K562 (cell line): ENCODE results near the gene PRDM1. TPM values are rescaled to one million over a fixed set of nuclear protein-coding genes. Genes with fewer than 3 reads are reported as not detected.

Source experiments
- ATAC-seq: fragments of 200-7000 bp; cut with Tn5 transposase; 3 replicates; pipeline ENCODE4 v1.9.1; 2020; ENCODE audit warnings: moderate library complexity
- BruUV-seq: library from RNA; stranded (reverse); fragments of 400-500 nt; replicated peaks from 2 replicates; lab custom pipeline; 2021; lab: Mats Ljungman, UMichigan
- CTCF ChIA-PET: fragments of 300-600 bp; formaldehyde crosslinking; extraction: SDS; loops from one replicate; lab custom pipeline; 2021; ENCODE audit warnings: low intra/inter-chr PET ratio; lab: Yijun Ruan, JAX
- POLR2A ChIA-PET: fragments of 300-600, 350-650 bp; sonication (Branson Sonifier 250); formaldehyde crosslinking; extraction: SDS; loops from one replicate; lab custom pipeline; 2021; ENCODE audit warnings: antibody characterized with exemption, inconsistent platforms; lab: Yijun Ruan, JAX
- DNase-seq, 4 experiments: peaks; one replicate each; pipeline versions ENCODE4 v3.0.0 to v3.0.0-alpha.2; 2011 to 2018; ENCODE audit warnings: low spot score in 3 of 4, mixed read lengths in 3 of 4; ENCODE audit errors: extremely low read depth in 1 of 4
- FAIRE-seq: peaks from 2 replicates; lab custom pipeline; 2011; peaks lifted over from hg19 to GRCh38; lab: Jason Lieb, UNC
- H2AFZ ChIP-seq: 2 replicates; pipeline ENCODE4 v1.6.0; 2011; ENCODE audit warnings: low read depth, low read length, control low read depth, inconsistent platforms
- H3K27ac ChIP-seq: fragments of 200-600 bp; 3 replicates; pipeline ENCODE4 v1.8.0; 2011; ENCODE audit warnings: low read depth, mild to moderate bottlenecking, control low read depth, inconsistent platforms, low read length, moderate library complexity, mixed read lengths; ENCODE audit errors: extremely low read depth
- H3K27me3 ChIP-seq, 2 experiments: fragments of 300-600 bp in 1 of 2; 2 replicates in 1 of 2; 3 replicates in 1 of 2; pipeline versions ENCODE4 v1.6.0 to v1.8.0; 2011; ENCODE audit warnings: inconsistent platforms in 2 of 2, low read length in 2 of 2, mild to moderate bottlenecking in 1 of 2, mixed read lengths in 1 of 2, moderate library complexity in 1 of 2; ENCODE audit not compliant: control insufficient read depth in 2 of 2, insufficient read depth in 2 of 2
- H3K36me3 ChIP-seq: fragments of 300-600 bp; 3 replicates; pipeline ENCODE4 v1.8.0; 2011; ENCODE audit warnings: mild to moderate bottlenecking, low read length, inconsistent platforms; ENCODE audit not compliant: control insufficient read depth, insufficient read depth
- H3K4me1 ChIP-seq, 2 experiments: fragments of 200-600 bp in 1 of 2; replicated peaks in 1 of 2; 2 replicates in 1 of 2; 3 replicates in 1 of 2; pipeline versions ENCODE4 v1.5.1 to v1.8.0; 2011; ENCODE audit warnings: inconsistent platforms in 2 of 2, low read length in 2 of 2, mild to moderate bottlenecking in 1 of 2, mixed read lengths in 1 of 2, moderate library complexity in 1 of 2; ENCODE audit not compliant: control insufficient read depth in 2 of 2, insufficient read depth in 2 of 2
- H3K4me2 ChIP-seq: 2 replicates; pipeline ENCODE4 v1.6.1; 2011; ENCODE audit warnings: low read length, control low read depth, inconsistent platforms, mixed read lengths; ENCODE audit not compliant: insufficient read depth
- H3K4me3 ChIP-seq: fragments of 200-600 bp; sonication (generic), shearing (Covaris generic); 2 replicates; pipeline ENCODE4 v1.5.1; 2016; ENCODE audit warnings: control low read depth, inconsistent platforms
- H3K79me2 ChIP-seq: fragments of 200-600 bp; 3 replicates; pipeline ENCODE4 v1.8.0; 2011; ENCODE audit warnings: low read length, inconsistent platforms; ENCODE audit not compliant: control insufficient read depth, insufficient read depth
- H3K9ac ChIP-seq, 2 experiments: 2 replicates each; pipeline versions ENCODE4 v1.6.0 to v1.6.1; 2011; ENCODE audit warnings: low read depth in 2 of 2, low read length in 2 of 2, control low read depth in 1 of 2, inconsistent platforms in 1 of 2, mild to moderate bottlenecking in 1 of 2, mixed read lengths in 1 of 2; ENCODE audit not compliant: insufficient read depth in 1 of 2
- H3K9me1 ChIP-seq: one replicate; pipeline ENCODE4 v1.6.0; 2011; ENCODE audit warnings: inconsistent platforms, mild to moderate bottlenecking, low read length, moderate library complexity; ENCODE audit not compliant: control insufficient read depth, insufficient read depth
- H3K9me3 ChIP-seq: replicated peaks from 2 replicates; pipeline ENCODE4 v1.5.1; 2011; ENCODE audit warnings: low read depth, low read length, inconsistent platforms; ENCODE audit not compliant: control insufficient read depth, insufficient read depth
- H4K20me1 ChIP-seq: replicated peaks from 2 replicates; pipeline ENCODE4 v1.6.1; 2011; ENCODE audit warnings: low read length, inconsistent platforms, mixed read lengths; ENCODE audit not compliant: control insufficient read depth, insufficient read depth
- ADNP ChIP-seq: fragments of 200-800 bp; sonication (Bioruptor generic); IDR thresholded peaks from 2 replicates; pipeline ENCODE4 v1.6.1; 2016; ENCODE audit warnings: missing genetic modification characterization, missing compliant biosample characterization
- CAMTA2 ChIP-seq: fragments of 250-450 bp; sonication (Bioruptor Pico); conservative IDR thresholded peaks from 2 replicates; pipeline ENCODE4 v1.5.1; 2022
- ELF2 ChIP-seq: fragments of 250-450 bp; sonication (Bioruptor Pico); IDR thresholded peaks from 2 replicates; pipeline ENCODE4 v1.5.0; 2021; ENCODE audit warnings: mild to moderate bottlenecking
- MYNN ChIP-seq, 2 experiments: sonication (generic); formaldehyde crosslinking in 1 of 2; IDR thresholded peaks; 2 replicates each; pipeline versions ENCODE4 v1.5.0 to v1.6.1; 2016 to 2020; ENCODE audit warnings: antibody characterized with exemption in 1 of 2, missing genetic modification reagents in 1 of 2
- POLR2A ChIP-seq: fragments of 450-650 bp; conservative IDR thresholded peaks from 2 replicates; pipeline ENCODE4 v1.6.1; 2016
- RBM34 ChIP-seq: fragments of 200-400 bp; formaldehyde crosslinking; IDR thresholded peaks from 2 replicates; pipeline ENCODE4 v1.6.1; 2018; ENCODE audit warnings: low read length, borderline replicate concordance; ENCODE audit not compliant: insufficient read depth
- RNF2 ChIP-seq: sonication (generic); IDR thresholded peaks from 2 replicates; pipeline ENCODE4 v1.6.1; 2016
- SP1 ChIP-seq: sonication (generic); formaldehyde crosslinking; IDR thresholded peaks from 2 replicates; pipeline ENCODE4 v1.8.1; 2022; ENCODE audit warnings: mild to moderate bottlenecking, missing genetic modification reagents
- ZNF133 ChIP-seq: fragments of 250-450 bp; sonication (Bioruptor Pico); IDR thresholded peaks from 2 replicates; pipeline ENCODE4 v1.4.0; 2020; ENCODE audit warnings: mild to moderate bottlenecking
- WGBS: fragments of 100-300 bp; shearing (Covaris generic); methylation state at CpG from one replicate; pipeline ENCODE4 v1.1.6; 2016; ENCODE audit warnings: low coverage, mixed read lengths; ENCODE audit not compliant: insufficient coverage; ENCODE audit errors: missing lambda C conversion rate; 5-methylcytosine and 5-hydroxymethylcytosine counted together
- in situ Hi-C: fragments of 300-500 bp; cut with MboI; formaldehyde crosslinking; loops from 4 replicates; pipeline ENCODE4 v1.15.0; 2018; ENCODE audit warnings: inconsistent platforms, mixed read lengths
- intact Hi-C: fragments of 100-400 bp; cut with micrococcal nuclease; formaldehyde crosslinking; loops from 2 replicates; pipeline ENCODE4 v1.14.2; 2022
- polyA plus RNA-seq, 8 experiments: library from polyadenylated mRNA; depleted of rRNA in 4 of 8; stranded (reverse) in 5 of 8; unstranded in 3 of 8; fragments of >200 nt; fragmentation: Nextera tagmentation in 2 of 8; fragmentation: Illumina TruSeq in 1 of 8; extraction: Ambion mirVana in 2 of 8; extraction: Trizol in 1 of 8; gene quantifications; 2 replicates each; pipeline versions ENCODE4 v1.2.1 to v1.2.3, GENCODE V29; 2011 to 2014; ENCODE audit warnings: inconsistent platforms in 1 of 8, missing spikeins in 1 of 8
- total RNA-seq, 7 experiments: library from RNA; depleted of rRNA in 6 of 7; stranded (reverse); fragments of >200 nt in 6 of 7; fragmentation: Illumina TruSeq in 2 of 7; extraction: Trizol in 2 of 7; gene quantifications; 2 replicates each; pipeline versions ENCODE4 v1.2.1 to v1.2.3, GENCODE V29; 2011 to 2021; ENCODE audit warnings: low replicate concordance in 1 of 7
- TF ChIP-seq, protein P1 (sequence below), 2 experiments: fragments of 250-450 bp in 1 of 2; fragments of 450-650 bp in 1 of 2; sonication (Bioruptor Pico) in 1 of 2; IDR thresholded peaks; 2 replicates each; pipeline versions ENCODE4 v1.6.1 to v1.8.0; 2016 to 2021; ENCODE audit warnings: mild to moderate bottlenecking in 2 of 2, moderate library complexity in 2 of 2, missing compliant biosample characterization in 1 of 2, missing genetic modification characterization in 1 of 2
- TF ChIP-seq, protein P2 (sequence below): fragments of 450-650 bp; IDR thresholded peaks from 2 replicates; pipeline ENCODE4 v1.6.1; 2016; ENCODE audit warnings: borderline replicate concordance
- TF ChIP-seq, protein P3 (sequence below): fragments of 250-450 bp; sonication (Bioruptor Pico); IDR thresholded peaks from 2 replicates; pipeline ENCODE4 v1.4.0; 2020
- TF ChIP-seq, protein P4 (sequence below), 2 experiments: fragments of 450-650 bp; conservative IDR thresholded peaks; 2 replicates each; pipeline ENCODE4 v1.6.1; 2017; ENCODE audit warnings: mild to moderate bottlenecking in 2 of 2, moderate library complexity in 2 of 2

Gene PRDM1
- total and polyA plus RNA-seq, 9 of the 15 experiments (the other 6 are each of a cell fraction or from before 2014, with no cell fraction given) = 0.09 to 0.89 (median 0.27) TPM

DNA sequence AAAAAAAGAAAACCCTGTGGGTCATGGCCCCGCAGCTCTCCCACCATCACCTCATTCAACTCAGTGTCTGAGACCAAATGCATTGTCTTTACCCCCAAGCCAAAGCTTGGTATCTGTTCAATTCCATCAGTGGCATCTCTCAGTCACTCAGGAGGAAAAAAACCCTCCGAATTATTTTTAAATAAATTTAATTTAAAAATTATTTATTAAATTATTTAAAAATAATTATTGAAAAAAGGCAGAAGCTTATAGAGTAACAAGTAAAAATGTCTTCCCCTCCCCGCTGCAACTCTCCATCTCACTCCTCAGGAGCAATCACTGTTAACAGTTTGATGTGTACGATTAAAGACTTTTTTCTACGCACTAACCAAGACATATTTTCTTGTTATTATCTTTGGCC is 50.7 kb downstream of the PRDM1 start:
- H3K4me3 ChIP-seq = no peak overlapping the region
- H3K27me3 ChIP-seq = no peaks in the 10 kb centered on the region
- no peak overlapping the region for H2AFZ ChIP-seq
- TF ChIP-seq CAMTA2 (no peak), ADNP (tag) (no peak), ZNF133 (CRISPR knock-in tag) (no peak), RBM34 (no peak), MYNN (IDR thresholded peaks at IDR 0.05) (no peak), MYNN (CRISPR knock-in tag; IDR thresholded peaks at IDR 0.05) (no peak), SP1 (CRISPR knock-in tag) (no peak), RNF2 (no peak), POLR2A (no peak), ELF2 (no peak)
- TF ChIP-seq, protein P1, sequence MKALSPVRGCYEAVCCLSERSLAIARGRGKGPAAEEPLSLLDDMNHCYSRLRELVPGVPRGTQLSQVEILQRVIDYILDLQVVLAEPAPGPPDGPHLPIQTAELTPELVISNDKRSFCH (CRISPR knock-in tag; IDR thresholded peaks at IDR 0.05) = no peak
- TF ChIP-seq, protein P1 (tag; IDR thresholded peaks at IDR 0.05) = no peak
- TF ChIP-seq, protein P2, sequence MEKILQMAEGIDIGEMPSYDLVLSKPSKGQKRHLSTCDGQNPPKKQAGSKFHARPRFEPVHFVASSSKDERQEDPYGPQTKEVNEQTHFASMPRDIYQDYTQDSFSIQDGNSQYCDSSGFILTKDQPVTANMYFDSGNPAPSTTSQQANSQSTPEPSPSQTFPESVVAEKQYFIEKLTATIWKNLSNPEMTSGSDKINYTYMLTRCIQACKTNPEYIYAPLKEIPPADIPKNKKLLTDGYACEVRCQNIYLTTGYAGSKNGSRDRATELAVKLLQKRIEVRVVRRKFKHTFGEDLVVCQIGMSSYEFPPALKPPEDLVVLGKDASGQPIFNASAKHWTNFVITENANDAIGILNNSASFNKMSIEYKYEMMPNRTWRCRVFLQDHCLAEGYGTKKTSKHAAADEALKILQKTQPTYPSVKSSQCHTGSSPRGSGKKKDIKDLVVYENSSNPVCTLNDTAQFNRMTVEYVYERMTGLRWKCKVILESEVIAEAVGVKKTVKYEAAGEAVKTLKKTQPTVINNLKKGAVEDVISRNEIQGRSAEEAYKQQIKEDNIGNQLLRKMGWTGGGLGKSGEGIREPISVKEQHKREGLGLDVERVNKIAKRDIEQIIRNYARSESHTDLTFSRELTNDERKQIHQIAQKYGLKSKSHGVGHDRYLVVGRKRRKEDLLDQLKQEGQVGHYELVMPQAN = no peak
- TF ChIP-seq, protein P3, sequence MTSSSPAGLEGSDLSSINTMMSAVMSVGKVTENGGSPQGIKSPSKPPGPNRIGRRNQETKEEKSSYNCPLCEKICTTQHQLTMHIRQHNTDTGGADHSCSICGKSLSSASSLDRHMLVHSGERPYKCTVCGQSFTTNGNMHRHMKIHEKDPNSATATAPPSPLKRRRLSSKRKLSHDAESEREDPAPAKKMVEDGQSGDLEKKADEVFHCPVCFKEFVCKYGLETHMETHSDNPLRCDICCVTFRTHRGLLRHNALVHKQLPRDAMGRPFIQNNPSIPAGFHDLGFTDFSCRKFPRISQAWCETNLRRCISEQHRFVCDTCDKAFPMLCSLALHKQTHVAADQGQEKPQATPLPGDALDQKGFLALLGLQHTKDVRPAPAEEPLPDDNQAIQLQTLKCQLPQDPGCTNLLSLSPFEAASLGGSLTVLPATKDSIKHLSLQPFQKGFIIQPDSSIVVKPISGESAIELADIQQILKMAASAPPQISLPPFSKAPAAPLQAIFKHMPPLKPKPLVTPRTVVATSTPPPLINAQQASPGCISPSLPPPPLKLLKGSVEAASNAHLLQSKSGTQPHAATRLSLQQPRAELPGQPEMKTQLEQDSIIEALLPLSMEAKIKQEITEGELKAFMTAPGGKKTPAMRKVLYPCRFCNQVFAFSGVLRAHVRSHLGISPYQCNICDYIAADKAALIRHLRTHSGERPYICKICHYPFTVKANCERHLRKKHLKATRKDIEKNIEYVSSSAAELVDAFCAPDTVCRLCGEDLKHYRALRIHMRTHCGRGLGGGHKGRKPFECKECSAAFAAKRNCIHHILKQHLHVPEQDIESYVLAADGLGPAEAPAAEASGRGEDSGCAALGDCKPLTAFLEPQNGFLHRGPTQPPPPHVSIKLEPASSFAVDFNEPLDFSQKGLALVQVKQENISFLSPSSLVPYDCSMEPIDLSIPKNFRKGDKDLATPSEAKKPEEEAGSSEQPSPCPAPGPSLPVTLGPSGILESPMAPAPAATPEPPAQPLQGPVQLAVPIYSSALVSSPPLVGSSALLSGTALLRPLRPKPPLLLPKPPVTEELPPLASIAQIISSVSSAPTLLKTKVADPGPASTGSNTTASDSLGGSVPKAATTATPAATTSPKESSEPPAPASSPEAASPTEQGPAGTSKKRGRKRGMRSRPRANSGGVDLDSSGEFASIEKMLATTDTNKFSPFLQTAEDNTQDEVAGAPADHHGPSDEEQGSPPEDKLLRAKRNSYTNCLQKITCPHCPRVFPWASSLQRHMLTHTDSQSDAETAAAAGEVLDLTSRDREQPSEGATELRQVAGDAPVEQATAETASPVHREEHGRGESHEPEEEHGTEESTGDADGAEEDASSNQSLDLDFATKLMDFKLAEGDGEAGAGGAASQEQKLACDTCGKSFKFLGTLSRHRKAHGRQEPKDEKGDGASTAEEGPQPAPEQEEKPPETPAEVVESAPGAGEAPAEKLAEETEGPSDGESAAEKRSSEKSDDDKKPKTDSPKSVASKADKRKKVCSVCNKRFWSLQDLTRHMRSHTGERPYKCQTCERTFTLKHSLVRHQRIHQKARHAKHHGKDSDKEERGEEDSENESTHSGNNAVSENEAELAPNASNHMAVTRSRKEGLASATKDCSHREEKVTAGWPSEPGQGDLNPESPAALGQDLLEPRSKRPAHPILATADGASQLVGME = no peak
- TF ChIP-seq, protein P4, sequence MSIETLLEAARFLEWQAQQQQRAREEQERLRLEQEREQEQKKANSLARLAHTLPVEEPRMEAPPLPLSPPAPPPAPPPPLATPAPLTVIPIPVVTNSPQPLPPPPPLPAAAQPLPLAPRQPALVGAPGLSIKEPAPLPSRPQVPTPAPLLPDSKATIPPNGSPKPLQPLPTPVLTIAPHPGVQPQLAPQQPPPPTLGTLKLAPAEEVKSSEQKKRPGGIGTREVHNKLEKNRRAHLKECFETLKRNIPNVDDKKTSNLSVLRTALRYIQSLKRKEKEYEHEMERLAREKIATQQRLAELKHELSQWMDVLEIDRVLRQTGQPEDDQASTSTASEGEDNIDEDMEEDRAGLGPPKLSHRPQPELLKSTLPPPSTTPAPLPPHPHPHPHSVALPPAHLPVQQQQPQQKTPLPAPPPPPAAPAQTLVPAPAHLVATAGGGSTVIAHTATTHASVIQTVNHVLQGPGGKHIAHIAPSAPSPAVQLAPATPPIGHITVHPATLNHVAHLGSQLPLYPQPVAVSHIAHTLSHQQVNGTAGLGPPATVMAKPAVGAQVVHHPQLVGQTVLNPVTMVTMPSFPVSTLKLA (conservative IDR thresholded peaks at IDR 0.05) = no peak

More for the DNA sequence above, 50.7 kb downstream of the PRDM1 start:
- WGBS = 87% methylated on average over 4 of the region's 5 CpGs
- BruUV-seq = no TSS peak
- Histone ChIP-seq H3K9me1 (no peaks in the 10 kb centered on the region), H3K4me2 (no peak overlapping the region), H3K9ac (no peak overlapping the region), H3K4me1 (peaks cover 15 to 29% of the 10 kb centered on the region in 2 experiments), H3K9me3 (no peaks in the 10 kb centered on the region), H4K20me1 (no peaks in the 10 kb centered on the region), H3K36me3 (no peaks in the 10 kb centered on the region), H3K27ac (no peak overlapping the region), H3K79me2 (no peaks in the 10 kb centered on the region)
- intact Hi-C loops (no loop called here), in situ Hi-C loops (no loop called here)
- ATAC-seq = no peak
- ChIA-PET POLR2A (interaction anchor here (0.8 to 1.9 kb wide), 3 partner anchors 10 to 62 kb away, joined by 3 to 8 read pairs (median 3); no protein-coding TSS in a partner anchor), CTCF (no interaction called here)
- no peak for DNase-seq
- no peak for FAIRE-seq
